H9 (cell line): ENCODE results near the gene MEDAG. TPM values are rescaled to one million over a fixed set of nuclear protein-coding genes. Genes with fewer than 3 reads are reported as not detected.

Source experiments
- DNase-seq: peaks from one replicate; pipeline ENCODE4 v3.0.0-alpha.2; 2017
- H2AFZ ChIP-seq: one replicate; pipeline ENCODE4 v1.6.1; 2013; ENCODE audit warnings: mild to moderate bottlenecking, low read length, control low read depth, moderate library complexity
- H2AK5ac ChIP-seq: 2 replicates; pipeline ENCODE4 v1.6.1; 2013; ENCODE audit warnings: low read length, control low read depth, mixed read lengths; ENCODE audit not compliant: insufficient read length
- H2BK120ac ChIP-seq: one replicate; pipeline ENCODE4 v1.6.1; 2013; ENCODE audit warnings: low read depth, mild to moderate bottlenecking, low read length, control low read depth, inconsistent platforms; ENCODE audit not compliant: poor library complexity, severe bottlenecking
- H2BK12ac ChIP-seq: 2 replicates; pipeline ENCODE4 v1.6.1; 2013; ENCODE audit warnings: low read length, control low read depth, mixed read lengths, low read depth; ENCODE audit not compliant: insufficient read length
- H2BK15ac ChIP-seq: 2 replicates; pipeline ENCODE4 v1.6.1; 2013; ENCODE audit warnings: low read depth, low read length, control low read depth
- H2BK20ac ChIP-seq: one replicate; pipeline ENCODE4 v1.6.1; 2013; ENCODE audit warnings: low read depth, mild to moderate bottlenecking, low read length, control low read depth, inconsistent platforms; ENCODE audit not compliant: poor library complexity, severe bottlenecking
- H2BK5ac ChIP-seq: 2 replicates; pipeline ENCODE4 v1.6.1; 2013; ENCODE audit warnings: low read length, control low read depth, mixed read lengths; ENCODE audit not compliant: insufficient read length
- H3K14ac ChIP-seq: 2 replicates; pipeline ENCODE4 v1.6.1; 2013; ENCODE audit warnings: low read length, control low read depth; ENCODE audit not compliant: insufficient read depth
- H3K18ac ChIP-seq: 2 replicates; pipeline ENCODE4 v1.6.1; 2013; ENCODE audit warnings: low read depth, mild to moderate bottlenecking, mixed read lengths, low read length, control low read depth; ENCODE audit not compliant: insufficient read length
- H3K23ac ChIP-seq: 2 replicates; pipeline ENCODE4 v1.6.1; 2013; ENCODE audit warnings: low read length, control low read depth, mixed read lengths, low read depth; ENCODE audit not compliant: insufficient read length
- H3K23me2 ChIP-seq: 2 replicates; pipeline ENCODE4 v1.6.1; 2013; ENCODE audit warnings: low read depth, mild to moderate bottlenecking, mixed read lengths, low read length, control low read depth; ENCODE audit not compliant: insufficient read length, poor library complexity, severe bottlenecking
- H3K27ac ChIP-seq: 2 replicates; pipeline ENCODE4 v1.5.1; 2013; ENCODE audit warnings: low read length, control low read depth, mixed read lengths, low read depth; ENCODE audit not compliant: insufficient read length
- H3K27me3 ChIP-seq: 2 replicates; pipeline ENCODE4 v1.6.1; 2013; ENCODE audit warnings: low read length, control low read depth, inconsistent platforms; ENCODE audit not compliant: insufficient read depth
- H3K4ac ChIP-seq: 2 replicates; pipeline ENCODE4 v1.6.1; 2013; ENCODE audit warnings: low read depth, mild to moderate bottlenecking, control low read depth, inconsistent platforms, low read length, moderate library complexity
- H3K4me1 ChIP-seq: 2 replicates; pipeline ENCODE4 v1.6.1; 2013; ENCODE audit warnings: low read length, control low read depth, inconsistent platforms; ENCODE audit not compliant: insufficient read depth
- H3K4me2 ChIP-seq: 2 replicates; pipeline ENCODE4 v1.6.1; 2013; ENCODE audit warnings: low read length, control low read depth, mixed read lengths; ENCODE audit not compliant: insufficient read length, insufficient read depth
- H3K56ac ChIP-seq: 2 replicates; pipeline ENCODE4 v1.6.1; 2013; ENCODE audit warnings: low read depth, mild to moderate bottlenecking, mixed read lengths, low read length, control low read depth; ENCODE audit not compliant: insufficient read length
- H3K79me1 ChIP-seq: 2 replicates; pipeline ENCODE4 v1.6.1; 2013; ENCODE audit warnings: low read depth, mild to moderate bottlenecking, moderate library complexity, low read length, control low read depth, inconsistent platforms; ENCODE audit not compliant: insufficient read depth, poor library complexity, severe bottlenecking
- H3K79me2 ChIP-seq: 2 replicates; pipeline ENCODE4 v1.6.1; 2013; ENCODE audit warnings: low read length, control low read depth, inconsistent platforms; ENCODE audit not compliant: insufficient read depth
- H3K9ac ChIP-seq: 2 replicates; pipeline ENCODE4 v1.6.1; 2013; ENCODE audit warnings: low read length, control low read depth, mixed read lengths; ENCODE audit not compliant: insufficient read length; ENCODE audit errors: extremely low read depth
- H3K9me3 ChIP-seq: one replicate; pipeline ENCODE4 v1.6.1; 2013; ENCODE audit warnings: low read depth, low read length, inconsistent platforms; ENCODE audit not compliant: control insufficient read depth
- H3T11ph ChIP-seq: one replicate; pipeline ENCODE4 v1.6.1; 2013; ENCODE audit warnings: mild to moderate bottlenecking, low read length, control low read depth, inconsistent platforms
- H4K20me1 ChIP-seq: one replicate; pipeline ENCODE4 v1.6.1; 2013; ENCODE audit not compliant: control insufficient read depth, insufficient read length, insufficient read depth
- H4K5ac ChIP-seq: 2 replicates; pipeline ENCODE4 v1.6.1; 2013; ENCODE audit warnings: low read depth, mild to moderate bottlenecking, mixed read lengths, low read length, control low read depth; ENCODE audit not compliant: insufficient read length
- H4K8ac ChIP-seq: replicated peaks from 2 replicates; pipeline ENCODE4 v1.6.1; 2013; ENCODE audit warnings: low read length, control low read depth, mixed read lengths, low read depth; ENCODE audit not compliant: insufficient read length
- H4K91ac ChIP-seq: 2 replicates; pipeline ENCODE4 v1.6.1; 2013; ENCODE audit warnings: low read depth, mild to moderate bottlenecking, moderate library complexity, mixed read lengths, low read length, control low read depth; ENCODE audit not compliant: insufficient read length
- H3K27ac Mint-ChIP-seq, 3 experiments: 2 replicates in 2 of 3; 3 replicates in 1 of 3; pipeline ENCODE4 v1.8.0; 2020 to 2021; ENCODE audit warnings: mixed read lengths in 3 of 3, mild to moderate bottlenecking in 1 of 3, moderate library complexity in 1 of 3
- H3K27me3 Mint-ChIP-seq: 2 replicates; pipeline ENCODE4 v1.8.0; 2021; ENCODE audit warnings: low read depth, mild to moderate bottlenecking, moderate library complexity, mixed read lengths
- H3K36me3 Mint-ChIP-seq, 3 experiments: 2 replicates in 2 of 3; 3 replicates in 1 of 3; pipeline ENCODE4 v1.8.0; 2020 to 2021; ENCODE audit warnings: low read depth in 3 of 3, mixed read lengths in 3 of 3; ENCODE audit not compliant: insufficient read depth in 1 of 3
- H3K4me1 Mint-ChIP-seq, 2 experiments: 2 replicates each; pipeline ENCODE4 v1.8.0; 2020; ENCODE audit warnings: mixed read lengths in 2 of 2
- H3K4me3 Mint-ChIP-seq, 2 experiments: 2 replicates in 1 of 2; 3 replicates in 1 of 2; pipeline ENCODE4 v1.8.0; 2020 to 2021; ENCODE audit warnings: mild to moderate bottlenecking in 2 of 2, mixed read lengths in 2 of 2, moderate library complexity in 1 of 2
- H3K9me3 Mint-ChIP-seq, 2 experiments: 2 replicates in 1 of 2; 3 replicates in 1 of 2; pipeline ENCODE4 v1.8.0; 2020; ENCODE audit warnings: mild to moderate bottlenecking in 2 of 2, mixed read lengths in 2 of 2, moderate library complexity in 1 of 2
- CTCF ChIP-seq: fragments of 200-600 bp; sonication (generic); conservative IDR thresholded peaks from 3 replicates; pipeline ENCODE4 v1.8.0; 2021; ENCODE audit warnings: antibody characterized with exemption, mild to moderate bottlenecking
- WGBS: extraction: QIAGEN DNeasy Blood & Tissue Kit; methylation state at CpG from one replicate; pipeline ENCODE4 v1.1.7; 2013; ENCODE audit warnings: missing lambda C conversion rate, low lambda C conversion rate, mixed read lengths; ENCODE audit not compliant: insufficient read length; ENCODE audit errors: extremely low coverage; 5-methylcytosine and 5-hydroxymethylcytosine counted together
- total RNA-seq: library from RNA; stranded (reverse); gene quantifications from 2 replicates; pipeline ENCODE4 v1.2.1, GENCODE V29; 2021

Gene MEDAG
- total RNA-seq, 1 experiment from 2014 or later: 0.87 TPM

- Histone ChIP-seq H2AFZ (no peak overlapping the region), H2AK5ac (no peak overlapping the region), H3K14ac (no peak overlapping the region), H2BK12ac (no peak overlapping the region), H3K9me3 (no peaks in the 10 kb centered on the region), H4K91ac (no peak overlapping the region), H4K8ac (no peak overlapping the region), H2BK120ac (no peak overlapping the region), H3K4me2 (no peak overlapping the region), H2BK5ac (no peak overlapping the region), H3K79me1 (no peaks in the 10 kb centered on the region), H2BK15ac (no peak overlapping the region), H3K27ac (no peak overlapping the region), H3K23me2 (no peaks in the 10 kb centered on the region), H3K56ac (no peak overlapping the region), H3K9ac (no peak overlapping the region), H3K4ac (no peak overlapping the region), H2BK20ac (no peak overlapping the region), H3K4me1 (no peaks in the 10 kb centered on the region), H4K20me1 (no peaks in the 10 kb centered on the region), H4K5ac (no peak overlapping the region), H3K79me2 (no peaks in the 10 kb centered on the region), H3T11ph (no peak overlapping the region), H3K23ac (no peak overlapping the region), H3K18ac (no peak overlapping the region), H3K27me3 (no peaks in the 10 kb centered on the region)
- TF ChIP-seq CTCF: no peak
- H3K27ac Mint-ChIP-seq: no peak overlapping the region
- DNase-seq: no peak
- WGBS: no CpG with 5 or more reads among the region's 1 CpG
- H3K4me3 Mint-ChIP-seq: no peak overlapping the region
- H3K4me1 Mint-ChIP-seq: peaks cover 8 to 13% of the 10 kb centered on the region in 2 experiments
- H3K36me3 Mint-ChIP-seq: no peaks in the 10 kb centered on the region
- no peaks in the 10 kb centered on the region for H3K27me3 Mint-ChIP-seq
- H3K9me3 Mint-ChIP-seq: no peaks in the 10 kb centered on the region
These were observed 19.4 kb downstream of the MEDAG start for GRCh38 chr13:30925429-30925828.
